ENCODE measurements around the gene PLA1A.
"Not testable (repeated sequence)": the region's sequence is repeated elsewhere in the genome, so short reads cannot be mapped to it uniquely, and the experiment has no call there.

PLA1A gene

GRCh38 chr3:119579366-119580066, 18.2 kb upstream of the PLA1A start, which contains the start of gene ADPRH:
Gene ADPRH (plus strand): TSS chr3:119579492. CDS start chr3:119582170, 2,678 bp downstream.
- DNase-seq (ENCODE audit: low spot score): peak; percentile 86

GRCh38 chr3:119580067-119580760, 17.5 kb upstream of the PLA1A start:
- DNase-seq (ENCODE audit: low spot score): peak; percentile 30

GRCh38 chr3:119582178-119582577, 15.5 kb upstream of the PLA1A start:
- DNase-seq (ENCODE audit: low spot score): no peak

- no peak for DNase-seq (ENCODE audit: low spot score)
Observed at GRCh38 chr3:119585208-119585607, 12.5 kb upstream of the PLA1A start.

DNA sequence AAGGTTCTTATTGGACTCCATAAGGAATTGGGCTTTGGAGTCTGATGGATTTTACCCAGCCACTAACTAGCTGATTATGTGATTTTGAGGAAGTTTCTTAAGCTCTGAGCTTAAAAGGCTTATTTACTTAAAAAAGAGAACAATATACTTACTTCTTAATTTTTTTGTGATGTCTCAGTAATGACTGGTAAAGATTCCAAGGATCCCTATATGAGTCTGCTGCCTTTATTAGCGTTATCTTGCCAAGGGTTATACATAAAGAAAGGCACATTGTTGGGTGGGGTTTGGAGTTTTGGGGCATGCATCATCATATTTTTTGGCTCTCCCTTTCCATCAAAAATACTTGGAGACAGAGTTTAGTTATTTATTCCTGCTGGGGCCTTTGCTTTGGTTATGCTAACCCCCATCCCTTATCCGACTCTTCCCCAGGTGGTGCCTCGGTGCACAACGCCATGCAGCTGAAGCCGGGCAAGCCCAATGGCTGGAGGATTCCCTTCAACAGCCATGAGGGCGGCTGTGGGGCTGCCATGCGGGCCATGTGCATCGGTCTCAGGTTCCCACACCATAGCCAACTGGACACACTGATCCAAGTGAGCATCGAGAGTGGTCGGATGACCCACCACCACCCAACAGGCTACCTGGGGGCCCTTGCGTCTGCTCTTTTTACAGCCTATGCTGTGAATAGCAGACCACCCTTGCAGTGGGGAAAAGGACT, 11.7 kb upstream of the PLA1A start:
- no peak for DNase-seq (ENCODE audit: low spot score)

DNA sequence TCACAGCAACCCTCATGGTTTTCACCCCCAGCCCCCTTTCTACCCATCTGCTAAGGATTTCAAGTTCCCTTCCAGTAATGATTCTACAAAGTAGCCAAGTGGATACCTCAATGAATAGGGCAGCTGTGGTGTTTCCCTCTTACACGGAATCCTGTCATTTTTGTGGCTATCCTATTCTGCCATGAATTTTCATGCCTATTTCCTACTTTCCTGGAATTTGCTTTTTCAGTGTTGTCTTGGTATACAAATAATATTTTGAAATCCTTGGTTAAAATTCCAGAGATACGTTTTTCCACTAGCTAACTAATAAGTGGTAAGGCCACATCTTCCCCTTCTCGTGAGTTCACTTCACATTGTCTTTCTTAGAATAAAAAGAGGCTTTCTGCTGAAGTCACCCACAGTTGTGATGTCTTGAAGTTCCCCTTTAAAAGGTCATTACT, 10.9 kb upstream of the PLA1A start:
- no peak for DNase-seq (ENCODE audit: low spot score)

- no peak for DNase-seq (ENCODE audit: low spot score)
Observed at GRCh38 chr3:119588112-119588511, 9.6 kb upstream of the PLA1A start.

- DNase-seq (ENCODE audit: low spot score): no peak
Observed at GRCh38 chr3:119589102-119589773, 8.4 kb upstream of the PLA1A start.

GRCh38 chr3:119590706-119591105, 7.0 kb upstream of the PLA1A start:
- no peak for DNase-seq (ENCODE audit: low spot score)

GRCh38 chr3:119592861-119593260, 4.8 kb upstream of the PLA1A start:
- DNase-seq (ENCODE audit: low spot score): no peak

DNA sequence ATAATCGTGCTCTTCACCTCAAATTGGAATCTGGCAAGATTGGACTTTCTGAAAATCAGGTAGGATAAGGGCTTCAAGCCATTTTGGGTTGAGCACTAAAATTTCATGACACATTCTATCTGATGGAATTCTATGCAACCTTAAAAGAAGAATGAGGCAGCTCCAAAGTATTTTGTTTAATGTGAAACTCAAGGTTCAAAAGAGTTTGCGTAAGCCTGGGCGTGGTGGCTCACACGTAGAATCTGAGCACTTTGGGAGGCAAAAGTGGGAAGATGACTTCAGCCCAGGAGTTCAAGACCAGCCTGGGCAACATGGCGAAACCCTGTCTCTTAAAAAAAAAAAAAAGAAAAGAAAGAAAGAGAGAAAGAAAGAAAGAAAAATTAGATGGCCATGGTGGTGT, 3.6 kb upstream of the PLA1A start:
- DNase-seq (ENCODE audit: low spot score): no peak

GRCh38 chr3:119594929-119595328, 2.8 kb upstream of the PLA1A start:
- not testable (repeated sequence) for DNase-seq (ENCODE audit: low spot score)

DNA sequence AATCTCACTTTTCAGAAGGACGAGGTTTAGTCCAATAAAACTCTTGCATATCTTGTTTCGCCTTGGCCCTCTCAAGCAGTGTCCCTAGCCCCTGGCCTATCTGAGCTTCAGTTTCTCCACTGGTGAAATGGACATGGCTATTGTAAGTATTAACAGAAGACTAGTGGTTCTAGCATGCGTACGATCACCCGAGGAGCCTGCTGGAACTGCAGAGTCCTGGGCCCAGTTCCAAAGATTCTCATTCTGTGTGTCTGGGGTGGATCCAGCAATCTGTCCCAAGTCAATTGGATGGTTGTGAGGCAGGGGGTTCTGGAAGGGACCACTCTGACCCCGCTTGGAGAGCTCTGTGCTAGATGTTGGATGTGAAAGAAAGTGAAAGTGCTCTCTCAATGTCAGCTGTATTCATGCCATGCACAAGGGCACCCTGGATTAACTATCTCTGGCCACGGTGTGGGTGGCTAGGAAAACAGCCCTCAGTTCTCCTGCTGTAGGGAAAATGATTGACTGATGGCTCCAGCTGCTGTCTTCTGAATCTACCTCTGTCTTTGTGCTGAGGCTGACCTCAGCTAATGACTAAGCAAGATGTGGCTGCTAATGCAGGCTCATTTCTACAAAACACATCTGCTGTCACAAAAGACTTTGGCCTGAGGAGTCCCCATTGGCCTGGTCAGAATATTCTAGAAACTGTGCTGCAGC, 1.9 kb upstream of the PLA1A start:
- DNase-seq (ENCODE audit: low spot score): no peak

DNA sequence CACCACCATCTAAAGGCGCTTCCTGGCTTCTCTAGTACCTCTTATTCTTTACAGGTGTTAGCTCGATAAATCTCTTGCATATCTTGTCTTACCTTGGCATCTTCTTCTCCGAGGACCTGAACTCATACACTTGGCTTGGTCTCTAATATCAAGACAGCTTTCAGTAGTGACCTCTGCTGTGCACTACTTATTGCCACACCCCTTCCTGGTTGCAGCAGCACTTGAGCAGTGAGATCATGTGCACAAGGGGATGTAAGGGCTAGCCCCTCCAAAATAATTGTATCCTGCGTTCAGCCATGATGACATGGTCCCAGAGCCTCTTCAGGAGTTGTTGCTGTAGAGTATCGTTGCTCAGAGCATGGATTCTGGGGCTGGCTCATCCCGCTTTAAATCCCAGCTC, 1.3 kb upstream of the PLA1A start:
- DNase-seq (ENCODE audit: low spot score): no peak

DNA sequence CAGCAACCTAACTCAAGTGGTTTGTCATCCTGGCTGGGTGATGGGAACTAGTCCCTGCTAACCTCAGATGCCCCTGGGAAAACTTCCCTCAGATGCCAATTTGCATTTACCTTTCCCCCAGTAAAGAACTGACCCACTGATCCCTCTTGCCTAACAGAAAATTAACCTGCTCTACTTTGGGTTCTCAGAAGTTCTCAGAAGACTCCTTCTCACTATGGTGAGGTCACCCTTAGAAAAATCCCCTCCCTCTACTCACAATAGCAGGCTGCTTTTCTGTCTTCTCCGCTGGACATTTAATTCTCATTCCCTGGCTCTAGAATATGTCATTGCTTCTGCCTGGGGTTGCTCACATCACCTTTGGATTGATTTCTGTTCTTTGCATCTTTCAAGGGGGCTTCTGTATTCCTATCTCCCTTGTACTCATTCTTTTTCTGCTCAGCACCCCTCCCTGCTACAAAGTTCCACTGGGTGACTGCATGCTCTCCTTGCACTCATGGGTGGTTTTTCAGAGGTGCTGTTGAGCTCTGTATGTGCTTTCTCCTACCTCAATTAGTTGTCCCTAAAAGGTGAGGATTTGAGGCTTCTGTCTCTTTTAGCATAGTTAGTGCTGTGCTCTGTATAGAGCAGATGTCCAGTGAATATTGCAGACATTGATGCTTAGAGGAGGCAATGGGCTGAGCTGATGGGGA, 869 bp downstream of the PLA1A start:
- no peak for DNase-seq (ENCODE audit: low spot score)

DNA sequence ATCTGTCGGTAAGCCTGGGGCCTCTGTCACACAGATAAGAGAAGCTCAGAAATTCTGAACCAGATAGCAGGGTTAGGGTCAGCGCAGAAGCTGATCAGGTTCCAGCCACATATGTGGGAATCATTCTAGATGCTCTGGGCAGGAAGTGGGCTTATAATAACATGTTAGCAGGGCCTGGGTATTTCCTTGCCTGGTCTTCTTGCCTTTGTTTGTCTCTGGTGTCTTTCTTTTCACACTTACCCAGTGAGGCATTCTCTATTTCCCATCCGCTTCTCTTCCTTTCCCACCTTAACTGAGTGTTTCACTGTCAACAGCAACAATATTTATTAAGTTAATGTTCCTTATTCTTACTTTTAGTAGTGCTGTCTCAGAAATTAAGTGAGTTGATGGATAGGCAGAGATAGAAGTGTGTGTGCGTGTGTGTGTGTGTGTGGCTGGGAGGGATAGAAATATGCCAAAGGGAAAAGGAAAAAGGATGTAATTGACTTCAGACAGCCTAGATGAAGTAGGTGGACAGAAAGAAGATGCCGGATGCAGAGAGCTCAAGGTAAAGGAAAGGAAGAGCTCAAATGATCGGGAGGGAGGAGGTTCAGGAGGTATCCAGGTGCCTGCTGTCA, 2.0 kb downstream of the PLA1A start:
- DNase-seq (ENCODE audit: low spot score): no peak

DNA sequence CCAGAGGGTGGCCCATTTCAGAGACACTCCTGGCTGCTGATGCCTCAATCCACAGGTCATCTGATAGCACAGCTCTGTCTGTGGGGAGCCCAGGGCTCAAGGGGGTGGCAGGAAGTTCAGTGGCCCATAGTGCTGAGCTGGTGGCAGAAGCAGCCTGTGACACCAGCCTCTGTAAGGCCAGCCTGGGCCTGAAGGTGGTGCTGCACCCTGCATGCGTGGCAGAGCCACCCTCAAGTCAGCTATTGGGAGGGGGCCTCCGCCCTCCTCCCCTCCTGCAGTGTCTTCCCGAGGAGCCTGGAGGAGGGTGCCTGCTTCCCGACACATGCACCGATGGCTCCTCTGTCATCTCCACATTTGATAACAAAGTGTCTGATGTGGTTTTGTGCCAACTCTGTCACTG, 3.0 kb downstream of the PLA1A start:
- no peak for DNase-seq (ENCODE audit: low spot score)

- DNase-seq (ENCODE audit: low spot score): no peak
Observed at GRCh38 chr3:119601154-119601553, 3.5 kb downstream of the PLA1A start.

DNA sequence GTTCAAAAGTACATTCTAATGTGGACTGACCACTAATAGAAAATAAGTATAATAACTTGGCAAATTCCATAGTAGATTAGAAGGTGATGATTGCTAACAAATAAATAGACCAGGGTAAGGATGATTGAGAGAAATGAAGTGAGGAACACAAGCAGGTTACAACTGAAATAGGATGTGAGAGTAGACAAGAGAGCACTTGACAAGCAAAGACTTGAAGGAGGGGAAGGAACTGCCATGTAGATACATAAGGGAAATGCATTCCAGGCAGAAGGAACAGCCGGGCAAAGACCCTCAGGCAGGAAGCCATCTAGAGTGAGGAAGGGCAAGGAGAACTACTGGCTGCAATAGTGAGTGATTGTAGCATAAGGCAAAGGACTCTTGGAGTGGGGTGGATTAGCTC, 5.0 kb downstream of the PLA1A start:
- DNase-seq (ENCODE audit: low spot score): no peak

GRCh38 chr3:119604878-119605277, 7.2 kb downstream of the PLA1A start:
- no peak for DNase-seq (ENCODE audit: low spot score)
